ENCODE results near the gene TARS2. TPM values are rescaled to one million over a fixed set of nuclear protein-coding genes. Genes with fewer than 3 reads are reported as not detected.
A peak's percentile ranks its signal among the peaks of the same experiment; 100 is the strongest.

Gene TARS2
- total RNA-seq, 2 experiments from 2014 or later = 42.0 to 55.3 TPM

DNA sequence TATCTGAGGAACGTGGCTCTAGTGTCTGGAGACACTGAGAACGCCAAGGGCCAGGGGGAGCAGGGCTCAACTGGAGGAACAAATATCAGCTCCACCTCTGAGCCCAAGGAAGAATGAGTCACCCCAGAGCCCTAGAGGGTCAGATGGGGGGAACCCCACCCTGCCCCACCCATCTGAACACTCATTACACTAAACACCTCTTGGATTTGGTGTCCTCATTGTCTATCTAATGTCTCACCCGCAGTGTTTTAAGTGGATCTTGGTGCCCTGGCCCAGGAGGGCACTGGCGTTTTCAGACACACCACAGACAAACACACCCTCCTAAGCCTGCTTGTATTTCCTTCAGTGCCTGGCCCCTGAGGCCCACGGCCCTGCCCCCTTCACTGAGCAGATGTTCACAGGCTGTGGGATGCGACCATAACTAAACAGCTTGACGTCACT is 26.2 kb downstream of the TARS2 start:
- H3K9me3 ChIP-seq (ENCODE audit: low read length) = no peaks in the 10 kb centered on the region
- CTCF ChIA-PET (ENCODE audit: unreplicated experiment) = no interaction called here
- POLR2A ChIA-PET = no interaction called here

DNA sequence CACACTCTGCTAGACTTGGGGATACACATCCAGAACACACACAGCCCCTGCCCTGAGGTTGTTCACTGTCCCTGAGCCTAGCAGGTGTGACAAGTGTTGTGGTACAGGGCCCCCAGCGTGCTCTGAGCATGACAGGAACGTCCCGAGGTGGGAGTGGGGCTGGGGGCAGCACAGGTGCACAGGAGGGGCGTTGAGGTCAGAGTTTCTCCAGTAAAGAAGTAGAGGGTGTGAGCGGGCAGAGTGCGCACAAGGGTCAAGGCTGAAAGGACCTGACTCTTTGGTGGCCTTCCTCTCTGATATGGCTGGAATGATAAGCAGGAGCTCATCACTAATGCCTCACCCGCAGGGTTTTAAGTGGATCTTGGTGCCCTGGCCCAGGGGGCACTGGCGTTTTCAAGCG is 27.0 kb downstream of the TARS2 start:
- Histone ChIP-seq H4K20me1 (ENCODE audit: insufficient read depth, low read length) (no peaks in the 10 kb centered on the region), H3K4me3 (ENCODE audit: low read depth, low read length, poor library complexity, severe bottlenecking) (no peak overlapping the region), H3K36me3 (ENCODE audit: insufficient read depth, low read length) (no peaks in the 10 kb centered on the region), H3K4me1 (ENCODE audit: insufficient read depth, low read length, poor library complexity, severe bottlenecking) (peaks cover 34% of the 10 kb centered on the region), H3K4me2 (ENCODE audit: low read length) (no peak overlapping the region), H3K27ac (ENCODE audit: low read depth, low read length, poor library complexity, severe bottlenecking) (no peak overlapping the region), H2AFZ (ENCODE audit: low read length) (no peak overlapping the region), H3K9me3 (ENCODE audit: low read length) (no peaks in the 10 kb centered on the region), H3K9me2 (ENCODE audit: insufficient read depth, low read length) (no peaks in the 10 kb centered on the region), H3K79me2 (ENCODE audit: insufficient read depth, low read depth, low read length) (no peaks in the 10 kb centered on the region)
- ChIA-PET CTCF (ENCODE audit: unreplicated experiment) (no interaction called here), POLR2A (no interaction called here)
- DNase-seq (ENCODE audit: low spot score) = no peak
- no peak for TF ChIP-seq EZH2phosphoT487 (IDR thresholded peaks at IDR 0.05; ENCODE audit: borderline replicate concordance, low read depth, low read length)
- TF ChIP-seq, protein P1, sequence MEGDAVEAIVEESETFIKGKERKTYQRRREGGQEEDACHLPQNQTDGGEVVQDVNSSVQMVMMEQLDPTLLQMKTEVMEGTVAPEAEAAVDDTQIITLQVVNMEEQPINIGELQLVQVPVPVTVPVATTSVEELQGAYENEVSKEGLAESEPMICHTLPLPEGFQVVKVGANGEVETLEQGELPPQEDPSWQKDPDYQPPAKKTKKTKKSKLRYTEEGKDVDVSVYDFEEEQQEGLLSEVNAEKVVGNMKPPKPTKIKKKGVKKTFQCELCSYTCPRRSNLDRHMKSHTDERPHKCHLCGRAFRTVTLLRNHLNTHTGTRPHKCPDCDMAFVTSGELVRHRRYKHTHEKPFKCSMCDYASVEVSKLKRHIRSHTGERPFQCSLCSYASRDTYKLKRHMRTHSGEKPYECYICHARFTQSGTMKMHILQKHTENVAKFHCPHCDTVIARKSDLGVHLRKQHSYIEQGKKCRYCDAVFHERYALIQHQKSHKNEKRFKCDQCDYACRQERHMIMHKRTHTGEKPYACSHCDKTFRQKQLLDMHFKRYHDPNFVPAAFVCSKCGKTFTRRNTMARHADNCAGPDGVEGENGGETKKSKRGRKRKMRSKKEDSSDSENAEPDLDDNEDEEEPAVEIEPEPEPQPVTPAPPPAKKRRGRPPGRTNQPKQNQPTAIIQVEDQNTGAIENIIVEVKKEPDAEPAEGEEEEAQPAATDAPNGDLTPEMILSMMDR (conservative IDR thresholded peaks at IDR 0.05; ENCODE audit: low read length) = no peak
- no TSS peak for BruUV-seq (replicated peaks)
- intact Hi-C loops (cut with micrococcal nuclease; ENCODE audit: unreplicated experiment) = no loop called here

More for the DNA sequence above, 26.2 kb downstream of the TARS2 start:
- no peaks in the 10 kb centered on the region for H3K79me2 ChIP-seq (ENCODE audit: insufficient read depth, low read depth, low read length)
- H3K36me3 ChIP-seq (ENCODE audit: insufficient read depth, low read length) = no peaks in the 10 kb centered on the region
- H3K4me2 ChIP-seq (ENCODE audit: low read length) = no peak overlapping the region
- no peak overlapping the region for H2AFZ ChIP-seq (ENCODE audit: low read length)
- no peaks in the 10 kb centered on the region for H4K20me1 ChIP-seq (ENCODE audit: insufficient read depth, low read length)
- no peaks in the 10 kb centered on the region for H3K9me2 ChIP-seq (ENCODE audit: insufficient read depth, low read length)
- no TSS peak for BruUV-seq (replicated peaks)
- DNase-seq (ENCODE audit: low spot score) = no peak
- TF ChIP-seq, protein P1 (conservative IDR thresholded peaks at IDR 0.05; ENCODE audit: low read length) = no peak
- TF ChIP-seq EZH2phosphoT487 (IDR thresholded peaks at IDR 0.05; ENCODE audit: borderline replicate concordance, low read depth, low read length) = no peak
- H3K4me3 ChIP-seq (ENCODE audit: low read depth, low read length, poor library complexity, severe bottlenecking) = no peak overlapping the region
- H3K4me1 ChIP-seq (ENCODE audit: insufficient read depth, low read length, poor library complexity, severe bottlenecking) = peaks cover 34% of the 10 kb centered on the region
- H3K27ac ChIP-seq (ENCODE audit: low read depth, low read length, poor library complexity, severe bottlenecking) = no peak overlapping the region
- intact Hi-C loops (cut with micrococcal nuclease; ENCODE audit: unreplicated experiment) = no loop called here

DNA sequence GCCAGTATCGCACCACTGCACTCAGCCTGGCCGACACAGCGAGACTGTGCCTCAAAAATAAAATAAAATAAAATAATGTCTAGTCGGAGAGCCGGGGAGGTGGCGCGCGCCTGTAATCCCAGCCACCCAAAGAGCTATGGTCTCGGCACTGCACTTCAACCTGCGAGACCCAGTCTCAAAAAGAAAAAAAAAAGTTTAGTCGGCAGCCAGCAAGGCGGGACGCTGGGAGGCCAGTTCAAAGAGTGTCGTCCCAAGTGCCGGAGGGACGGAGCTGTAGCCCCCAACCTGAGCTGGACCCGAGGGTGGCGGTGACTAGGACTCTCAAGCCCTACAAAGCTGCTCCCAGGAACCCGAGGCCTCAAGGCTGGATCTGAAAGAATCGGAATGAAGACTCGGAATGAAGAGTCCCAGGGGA is 27.7 kb downstream of the TARS2 start:
- TF ChIP-seq, protein P1 (conservative IDR thresholded peaks at IDR 0.05; ENCODE audit: low read length) = no peak
- TF ChIP-seq EZH2phosphoT487 (IDR thresholded peaks at IDR 0.05; ENCODE audit: borderline replicate concordance, low read depth, low read length) = no peak
- Histone ChIP-seq H3K4me1 (ENCODE audit: insufficient read depth, low read length, poor library complexity, severe bottlenecking) (peaks cover 34% of the 10 kb centered on the region), H3K9me2 (ENCODE audit: insufficient read depth, low read length) (no peaks in the 10 kb centered on the region), H3K27ac (ENCODE audit: low read depth, low read length, poor library complexity, severe bottlenecking) (no peak overlapping the region), H3K4me2 (ENCODE audit: low read length) (peak overlapping the region; percentile 76), H3K9me3 (ENCODE audit: low read length) (no peaks in the 10 kb centered on the region), H3K79me2 (ENCODE audit: insufficient read depth, low read depth, low read length) (no peaks in the 10 kb centered on the region), H3K4me3 (ENCODE audit: low read depth, low read length, poor library complexity, severe bottlenecking) (peak overlapping the region; percentile 65), H4K20me1 (ENCODE audit: insufficient read depth, low read length) (no peaks in the 10 kb centered on the region), H3K36me3 (ENCODE audit: insufficient read depth, low read length) (no peaks in the 10 kb centered on the region), H2AFZ (ENCODE audit: low read length) (peak overlapping the region; percentile 70)
- no peak for DNase-seq (ENCODE audit: low spot score)
- no TSS peak for BruUV-seq (replicated peaks)
- ChIA-PET POLR2A (interaction anchor here (0.8 to 2.2 kb wide), 3 partner anchors 21 to 29 kb away, joined by 3 to 8 read pairs (median 4); partner anchors contain the start of gene TARS2), CTCF (ENCODE audit: unreplicated experiment) (interaction anchor here (1.2 kb wide), 1 partner anchor 11 kb away, joined by 4 read pairs; no protein-coding TSS in a partner anchor)
- intact Hi-C loops (cut with micrococcal nuclease; ENCODE audit: unreplicated experiment) = no loop called here
